HG03442 (cell line): ENCODE measurements around the gene METRN.
A peak's percentile ranks its signal among the peaks of the same experiment; 100 is the strongest.

Experiments used
- ATAC-seq: cut with Tn5 transposase; IDR thresholded peaks from one replicate; pipeline ENCODE4 v1.9.1; 2021; ENCODE audit warnings: mild to moderate bottlenecking, moderate library complexity; ENCODE audit not compliant: unreplicated experiment

METRN gene

GRCh38 chr16:714558-715476 lies at the start of gene METRN:
TSS of gene METRN (plus strand) at chr16:715118. CDS start at chr16:715290, 172 bp downstream.
- peak; percentile 61 for ATAC-seq

- no peak for ATAC-seq
These were observed 48.3 kb upstream of the METRN start for GRCh38 chr16:666572-666971.

GRCh38 chr16:667113-667779 lies 47.7 kb upstream of the METRN start:
- no peak for ATAC-seq

GRCh38 chr16:667780-668518 lies 47.0 kb upstream of the METRN start, which contains the start of gene RHOT2:
TSS of gene RHOT2 (plus strand) at chr16:668132. CDS start at chr16:668200, 68 bp downstream.
- ATAC-seq = peak; percentile 83

- no peak for ATAC-seq
These were observed 46.3 kb upstream of the METRN start for GRCh38 chr16:668519-669171.

GRCh38 chr16:669666-670065 lies 45.3 kb upstream of the METRN start:
- ATAC-seq = no peak

GRCh38 chr16:670485-671352 lies 44.2 kb upstream of the METRN start:
- no peak for ATAC-seq

GRCh38 chr16:671353-672131 lies 43.4 kb upstream of the METRN start:
- ATAC-seq = no peak

- no peak for ATAC-seq
These were observed 42.5 kb upstream of the METRN start for GRCh38 chr16:672371-672770.

- ATAC-seq = no peak
These were observed 42.1 kb upstream of the METRN start for GRCh38 chr16:672851-673250.

GRCh38 chr16:673399-673991 lies 41.4 kb upstream of the METRN start:
- ATAC-seq = no peak

- ATAC-seq = no peak
These were observed 40.6 kb upstream of the METRN start for GRCh38 chr16:674214-674881.

GRCh38 chr16:674968-675883 lies 39.7 kb upstream of the METRN start, which contains the start of gene RHBDL1:
TSS of gene RHBDL1 (plus strand) at chr16:675671. CDS start at chr16:675791, 120 bp downstream.
- ATAC-seq = no peak

- no peak for ATAC-seq
These were observed 38.9 kb upstream of the METRN start for GRCh38 chr16:675884-676564.

GRCh38 chr16:676565-676902 lies 38.4 kb upstream of the METRN start:
- ATAC-seq = no peak

- ATAC-seq = no peak
These were observed 38.0 kb upstream of the METRN start for GRCh38 chr16:676913-677312.
